ENCODE results near the gene ATG7.

DNA sequence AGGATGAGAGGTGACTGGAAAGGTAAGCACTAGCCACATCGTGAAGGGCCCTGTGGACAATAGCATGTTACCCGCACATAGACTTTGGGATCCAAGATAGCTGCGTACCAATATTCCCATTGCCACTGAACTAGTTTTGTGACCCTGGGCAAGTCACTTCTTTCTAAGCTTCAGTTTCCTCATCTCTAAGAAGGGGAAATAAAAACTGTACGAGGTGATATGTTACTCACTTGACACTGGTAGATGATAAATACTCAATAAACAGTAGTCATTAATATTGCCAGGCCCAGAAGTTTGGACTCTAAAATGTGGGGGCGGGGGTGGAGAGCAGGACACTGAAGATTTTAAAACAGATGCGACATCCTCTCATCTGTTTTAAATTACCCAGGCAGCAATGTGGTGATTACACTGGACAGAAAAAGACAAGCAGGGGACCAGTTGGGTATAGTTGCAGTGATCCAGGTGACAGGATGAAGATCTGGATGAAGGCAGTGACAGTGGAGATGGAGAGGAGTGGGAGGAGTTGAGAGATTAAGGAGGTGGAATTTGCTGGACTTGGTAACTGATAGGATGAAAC is 2.5 kb downstream of the ATG7 start:
- TF ChIP-seq, protein P1, sequence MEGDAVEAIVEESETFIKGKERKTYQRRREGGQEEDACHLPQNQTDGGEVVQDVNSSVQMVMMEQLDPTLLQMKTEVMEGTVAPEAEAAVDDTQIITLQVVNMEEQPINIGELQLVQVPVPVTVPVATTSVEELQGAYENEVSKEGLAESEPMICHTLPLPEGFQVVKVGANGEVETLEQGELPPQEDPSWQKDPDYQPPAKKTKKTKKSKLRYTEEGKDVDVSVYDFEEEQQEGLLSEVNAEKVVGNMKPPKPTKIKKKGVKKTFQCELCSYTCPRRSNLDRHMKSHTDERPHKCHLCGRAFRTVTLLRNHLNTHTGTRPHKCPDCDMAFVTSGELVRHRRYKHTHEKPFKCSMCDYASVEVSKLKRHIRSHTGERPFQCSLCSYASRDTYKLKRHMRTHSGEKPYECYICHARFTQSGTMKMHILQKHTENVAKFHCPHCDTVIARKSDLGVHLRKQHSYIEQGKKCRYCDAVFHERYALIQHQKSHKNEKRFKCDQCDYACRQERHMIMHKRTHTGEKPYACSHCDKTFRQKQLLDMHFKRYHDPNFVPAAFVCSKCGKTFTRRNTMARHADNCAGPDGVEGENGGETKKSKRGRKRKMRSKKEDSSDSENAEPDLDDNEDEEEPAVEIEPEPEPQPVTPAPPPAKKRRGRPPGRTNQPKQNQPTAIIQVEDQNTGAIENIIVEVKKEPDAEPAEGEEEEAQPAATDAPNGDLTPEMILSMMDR (IDR thresholded peaks at IDR 0.05): no peak
- no peak for TF ChIP-seq EZH2 (IDR thresholded peaks at IDR 0.05)
- no peak for TF ChIP-seq EZH2phosphoT487 (IDR thresholded peaks at IDR 0.05)

All from neural progenitor cell (in vitro differentiated cells).